ENCODE results near the gene ZC3H12D. TPM values are rescaled to one million over a fixed set of nuclear protein-coding genes. Genes with fewer than 3 reads are reported as not detected.

ZC3H12D gene
- total RNA-seq, 1 experiment from 2014 or later = not detected

GRCh38 chr6:149410557-149410956 lies 74.3 kb downstream of the ZC3H12D start:
- no peaks in the 10 kb centered on the region for H3K27me3 Mint-ChIP-seq (ENCODE audit: insufficient read depth, unreplicated experiment)
- peak overlapping the region; percentile 5 for H3K27ac Mint-ChIP-seq (ENCODE audit: low read depth, unreplicated experiment)
- ChIA-PET POLR2A (interaction anchor here (0.6 to 1.5 kb wide), 5 partner anchors 9 to 77 kb away, joined by 3 to 5 read pairs (median 3); no protein-coding TSS in a partner anchor), CTCF (interaction anchor here (1.4 kb wide), 1 partner anchor 21 kb away, joined by 6 read pairs; no protein-coding TSS in a partner anchor)
- H3K4me1 Mint-ChIP-seq (ENCODE audit: insufficient read depth, unreplicated experiment) = peaks cover 9% of the 10 kb centered on the region
- intact Hi-C loops (cut with micrococcal nuclease) = no loop called here
- H3K36me3 Mint-ChIP-seq (ENCODE audit: insufficient read depth, unreplicated experiment) = peaks cover 50% of the 10 kb centered on the region
- no peak overlapping the region for H3K4me3 Mint-ChIP-seq (ENCODE audit: unreplicated experiment)
- peaks cover under 1% of the 10 kb centered on the region for H3K9me3 Mint-ChIP-seq (ENCODE audit: unreplicated experiment)
- TF ChIP-seq CTCF (IDR thresholded peaks at IDR 0.05; ENCODE audit: unreplicated experiment) = no peak
- no peak for DNase-seq (ENCODE audit: unreplicated experiment)
- BruUV-seq (replicated peaks) = no TSS peak

GRCh38 chr6:149409617-149410016 lies 75.2 kb downstream of the ZC3H12D start:
- peaks cover 12% of the 10 kb centered on the region for H3K4me1 Mint-ChIP-seq (ENCODE audit: insufficient read depth, unreplicated experiment)
- H3K27ac Mint-ChIP-seq (ENCODE audit: low read depth, unreplicated experiment) = no peak overlapping the region
- peaks cover 5% of the 10 kb centered on the region for H3K9me3 Mint-ChIP-seq (ENCODE audit: unreplicated experiment)
- H3K36me3 Mint-ChIP-seq (ENCODE audit: insufficient read depth, unreplicated experiment) = peaks cover 59% of the 10 kb centered on the region
- intact Hi-C loops (cut with micrococcal nuclease) = loop anchor here (5.0 kb wide), 1 partner anchor 92 kb away; the partner anchor contains the start of gene TAB2
- H3K27me3 Mint-ChIP-seq (ENCODE audit: insufficient read depth, unreplicated experiment) = no peaks in the 10 kb centered on the region
- H3K4me3 Mint-ChIP-seq (ENCODE audit: unreplicated experiment) = no peak overlapping the region
- no peak for DNase-seq (ENCODE audit: unreplicated experiment)
- no TSS peak for BruUV-seq (replicated peaks)
- no peak for TF ChIP-seq CTCF (IDR thresholded peaks at IDR 0.05; ENCODE audit: unreplicated experiment)
- POLR2A ChIA-PET = interaction anchor here (0.6 to 1.2 kb wide), 5 partner anchors 10 to 85 kb away, joined by 3 to 4 read pairs (median 3); no protein-coding TSS in a partner anchor
- CTCF ChIA-PET = interaction anchor here (0.7 to 1.4 kb wide), 2 partner anchors 18 to 22 kb away, joined by 3 to 6 read pairs; no protein-coding TSS in a partner anchor

GRCh38 chr6:149405823-149406765 lies 78.7 kb downstream of the ZC3H12D start:
- CTCF ChIA-PET = interaction anchor here (0.6 to 1.0 kb wide), 3 partner anchors 25 to 821 kb away, joined by 3 read pairs; no protein-coding TSS in a partner anchor
- no TSS peak for BruUV-seq (replicated peaks)
- POLR2A ChIA-PET = interaction anchor here (0.6 to 1.4 kb wide), 9 partner anchors 10 to 910 kb away, joined by 3 to 5 read pairs (median 4); no protein-coding TSS in a partner anchor
- Mint-ChIP-seq H3K36me3 (ENCODE audit: insufficient read depth, unreplicated experiment) (peaks cover 71% of the 10 kb centered on the region), H3K9me3 (ENCODE audit: unreplicated experiment) (peaks cover 5% of the 10 kb centered on the region), H3K4me3 (ENCODE audit: unreplicated experiment) (no peak overlapping the region), H3K27me3 (ENCODE audit: insufficient read depth, unreplicated experiment) (no peaks in the 10 kb centered on the region), H3K27ac (ENCODE audit: low read depth, unreplicated experiment) (peak overlapping the region; percentile 75), H3K4me1 (ENCODE audit: insufficient read depth, unreplicated experiment) (peaks cover 17% of the 10 kb centered on the region)
- no peak for TF ChIP-seq CTCF (IDR thresholded peaks at IDR 0.05; ENCODE audit: unreplicated experiment)
- intact Hi-C loops (cut with micrococcal nuclease) = loop anchor here (5.0 kb wide), 1 partner anchor 89 kb away; the partner anchor contains the start of gene TAB2
- peak; percentile 51 for DNase-seq (ENCODE audit: unreplicated experiment)

- ChIA-PET POLR2A (no interaction called here), CTCF (no interaction called here)
- H3K4me3 Mint-ChIP-seq (ENCODE audit: unreplicated experiment) = no peak overlapping the region
- peaks cover 17% of the 10 kb centered on the region for H3K4me1 Mint-ChIP-seq (ENCODE audit: insufficient read depth, unreplicated experiment)
- H3K27ac Mint-ChIP-seq (ENCODE audit: low read depth, unreplicated experiment) = no peak overlapping the region
- intact Hi-C loops (cut with micrococcal nuclease) = no loop called here
- no peaks in the 10 kb centered on the region for H3K27me3 Mint-ChIP-seq (ENCODE audit: insufficient read depth, unreplicated experiment)
- peaks cover 5% of the 10 kb centered on the region for H3K9me3 Mint-ChIP-seq (ENCODE audit: unreplicated experiment)
- peaks cover 68% of the 10 kb centered on the region for H3K36me3 Mint-ChIP-seq (ENCODE audit: insufficient read depth, unreplicated experiment)
- TF ChIP-seq CTCF (IDR thresholded peaks at IDR 0.05; ENCODE audit: unreplicated experiment) = no peak
- BruUV-seq (replicated peaks) = no TSS peak
- peak; percentile 35 for DNase-seq (ENCODE audit: unreplicated experiment)
Observed at GRCh38 chr6:149403534-149403933, 81.3 kb downstream of the ZC3H12D start.
